ENCODE results near the gene C11orf87.

- TF ChIP-seq CTCF (IDR thresholded peaks at IDR 0.05) (no peak), EZH2 (IDR thresholded peaks at IDR 0.05; ENCODE audit: borderline replicate concordance, insufficient read depth, low read depth, low read length, poor library complexity, severe bottlenecking) (no peak)
Measured at GRCh38 chr11:109405671-109406070, 16.3 kb upstream of the C11orf87 start.
